ENCODE measurements around the gene DCC. TPM values are rescaled to one million over a fixed set of nuclear protein-coding genes. Genes with fewer than 3 reads are reported as not detected.
A peak's percentile ranks its signal among the peaks of the same experiment; 100 is the strongest.

DCC gene
- total RNA-seq, 1 experiment from 2014 or later: not detected

GRCh38 chr18:53153800-53154199 lies 813.8 kb downstream of the DCC start:
- no peaks in the 10 kb centered on the region for H3K36me3 ChIP-seq (ENCODE audit: low read depth)
- H3K27ac ChIP-seq: no peak overlapping the region
- no peak overlapping the region for H3K4me3 ChIP-seq
- BruUV-seq (replicated peaks): no TSS peak
- no peaks in the 10 kb centered on the region for H3K9me3 ChIP-seq (ENCODE audit: insufficient read depth, low read depth)
- ChIA-PET CTCF (no interaction called here), POLR2A (ENCODE audit: unreplicated experiment) (no interaction called here)
- DNase-seq: no peak
- TF ChIP-seq, protein P1, sequence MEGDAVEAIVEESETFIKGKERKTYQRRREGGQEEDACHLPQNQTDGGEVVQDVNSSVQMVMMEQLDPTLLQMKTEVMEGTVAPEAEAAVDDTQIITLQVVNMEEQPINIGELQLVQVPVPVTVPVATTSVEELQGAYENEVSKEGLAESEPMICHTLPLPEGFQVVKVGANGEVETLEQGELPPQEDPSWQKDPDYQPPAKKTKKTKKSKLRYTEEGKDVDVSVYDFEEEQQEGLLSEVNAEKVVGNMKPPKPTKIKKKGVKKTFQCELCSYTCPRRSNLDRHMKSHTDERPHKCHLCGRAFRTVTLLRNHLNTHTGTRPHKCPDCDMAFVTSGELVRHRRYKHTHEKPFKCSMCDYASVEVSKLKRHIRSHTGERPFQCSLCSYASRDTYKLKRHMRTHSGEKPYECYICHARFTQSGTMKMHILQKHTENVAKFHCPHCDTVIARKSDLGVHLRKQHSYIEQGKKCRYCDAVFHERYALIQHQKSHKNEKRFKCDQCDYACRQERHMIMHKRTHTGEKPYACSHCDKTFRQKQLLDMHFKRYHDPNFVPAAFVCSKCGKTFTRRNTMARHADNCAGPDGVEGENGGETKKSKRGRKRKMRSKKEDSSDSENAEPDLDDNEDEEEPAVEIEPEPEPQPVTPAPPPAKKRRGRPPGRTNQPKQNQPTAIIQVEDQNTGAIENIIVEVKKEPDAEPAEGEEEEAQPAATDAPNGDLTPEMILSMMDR (conservative IDR thresholded peaks at IDR 0.05): no peak
- TF ChIP-seq EZH2 (IDR thresholded peaks at IDR 0.05; ENCODE audit: low read depth): no peak
- no peaks in the 10 kb centered on the region for H3K9me2 ChIP-seq (ENCODE audit: insufficient read depth)
- 0 out of 2 replicates have a peak overlapping the region, but pooled peaks have one; percentile 39 for H2AFZ ChIP-seq
- no peak overlapping the region for H3K4me2 ChIP-seq
- no peaks in the 10 kb centered on the region for H3K27me3 ChIP-seq (ENCODE audit: insufficient read depth, low read depth)
- intact Hi-C loops (cut with micrococcal nuclease; ENCODE audit: unreplicated experiment): no loop called here
- no peaks in the 10 kb centered on the region for H3K79me2 ChIP-seq (ENCODE audit: low read depth)
- no peaks in the 10 kb centered on the region for H3F3A ChIP-seq (ENCODE audit: insufficient read depth, low read depth)
- no peaks in the 10 kb centered on the region for H4K20me1 ChIP-seq (ENCODE audit: insufficient read depth)
- no peaks in the 10 kb centered on the region for H3K4me1 ChIP-seq (replicated peaks; ENCODE audit: insufficient read depth)

DNA sequence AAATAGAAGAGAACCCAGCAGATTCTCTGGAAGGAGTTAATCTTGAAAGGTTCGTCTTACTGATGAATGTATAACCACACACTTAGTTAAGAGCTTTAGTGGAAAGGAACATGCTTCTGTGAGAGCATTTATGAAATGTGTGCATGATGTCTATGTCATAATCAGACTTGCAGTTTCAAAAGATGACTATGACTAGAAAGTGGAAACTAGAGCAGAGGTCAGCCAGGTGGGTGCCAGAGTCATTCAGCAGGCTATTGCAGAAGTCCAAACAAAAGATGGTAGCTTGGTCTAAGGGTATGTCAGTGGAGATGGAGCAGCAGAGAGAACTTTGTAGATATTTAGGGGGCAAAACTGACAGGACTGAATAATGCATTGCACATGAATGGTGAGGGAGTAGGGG lies 825.8 kb downstream of the DCC start:
- no TSS peak for BruUV-seq (replicated peaks)
- H3K36me3 ChIP-seq (ENCODE audit: low read depth): no peaks in the 10 kb centered on the region
- no peak overlapping the region for H2AFZ ChIP-seq
- no peaks in the 10 kb centered on the region for H3K9me3 ChIP-seq (ENCODE audit: insufficient read depth, low read depth)
- no peaks in the 10 kb centered on the region for H3K79me2 ChIP-seq (ENCODE audit: low read depth)
- no peaks in the 10 kb centered on the region for H3K4me1 ChIP-seq (replicated peaks; ENCODE audit: insufficient read depth)
- DNase-seq: no peak
- no peaks in the 10 kb centered on the region for H3K27me3 ChIP-seq (ENCODE audit: insufficient read depth, low read depth)
- H3K27ac ChIP-seq: no peak overlapping the region
- TF ChIP-seq EZH2 (IDR thresholded peaks at IDR 0.05; ENCODE audit: low read depth): no peak
- TF ChIP-seq, protein P1 (conservative IDR thresholded peaks at IDR 0.05): no peak
- no peaks in the 10 kb centered on the region for H3K9me2 ChIP-seq (ENCODE audit: insufficient read depth)
- no peak overlapping the region for H3K4me3 ChIP-seq
- no peaks in the 10 kb centered on the region for H3F3A ChIP-seq (ENCODE audit: insufficient read depth, low read depth)
- no peaks in the 10 kb centered on the region for H4K20me1 ChIP-seq (ENCODE audit: insufficient read depth)
- ChIA-PET POLR2A (ENCODE audit: unreplicated experiment) (no interaction called here), CTCF (no interaction called here)
- no peak overlapping the region for H3K4me2 ChIP-seq
- intact Hi-C loops (cut with micrococcal nuclease; ENCODE audit: unreplicated experiment): no loop called here

DNA sequence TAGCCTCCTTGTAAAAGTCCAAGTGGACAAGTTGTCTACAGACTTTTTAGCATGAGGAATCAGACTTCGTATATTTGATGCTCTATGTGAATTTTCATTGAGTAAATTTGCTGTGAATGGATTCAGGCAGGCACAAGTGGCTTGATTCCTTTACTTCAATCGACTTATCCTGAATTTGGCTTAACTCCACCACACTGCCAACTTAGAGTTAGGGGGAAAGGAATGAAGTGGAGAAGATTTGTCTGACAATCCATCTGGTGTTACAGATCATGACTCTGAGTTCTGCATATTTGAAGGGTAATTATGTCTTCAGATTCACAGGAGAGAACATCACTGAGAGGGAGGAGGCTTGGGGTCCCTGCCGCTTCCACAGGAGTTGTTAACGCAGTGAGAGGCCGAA lies 829.3 kb downstream of the DCC start:
- H2AFZ ChIP-seq: no peak overlapping the region
- H3K4me2 ChIP-seq: no peak overlapping the region
- ChIA-PET POLR2A (ENCODE audit: unreplicated experiment) (no interaction called here), CTCF (no interaction called here)
- no peaks in the 10 kb centered on the region for H3K27me3 ChIP-seq (ENCODE audit: insufficient read depth, low read depth)
- no peaks in the 10 kb centered on the region for H3K9me3 ChIP-seq (ENCODE audit: insufficient read depth, low read depth)
- no peak for DNase-seq
- intact Hi-C loops (cut with micrococcal nuclease; ENCODE audit: unreplicated experiment): no loop called here
- H3K27ac ChIP-seq: no peak overlapping the region
- no peaks in the 10 kb centered on the region for H4K20me1 ChIP-seq (ENCODE audit: insufficient read depth)
- no peaks in the 10 kb centered on the region for H3K36me3 ChIP-seq (ENCODE audit: low read depth)
- H3K9me2 ChIP-seq (ENCODE audit: insufficient read depth): no peaks in the 10 kb centered on the region
- no peak overlapping the region for H3K4me3 ChIP-seq
- H3K79me2 ChIP-seq (ENCODE audit: low read depth): no peaks in the 10 kb centered on the region
- BruUV-seq (replicated peaks): no TSS peak
- no peaks in the 10 kb centered on the region for H3K4me1 ChIP-seq (replicated peaks; ENCODE audit: insufficient read depth)
- no peaks in the 10 kb centered on the region for H3F3A ChIP-seq (ENCODE audit: insufficient read depth, low read depth)
- no peak for TF ChIP-seq EZH2 (IDR thresholded peaks at IDR 0.05; ENCODE audit: low read depth)
- TF ChIP-seq, protein P1 (conservative IDR thresholded peaks at IDR 0.05): no peak

Measured in PC-9 (cell line).